Activated naive CD8-positive, alpha-beta T cell treated with anti-CD3 and anti-CD28 coated beads, Interleukin-2, amount 10 ng/mL, durations not matched to agents 7 days and 5 days (primary cell): ENCODE measurements around the gene MAPKAPK2. TPM values are rescaled to one million over a fixed set of nuclear protein-coding genes. Genes with fewer than 3 reads are reported as not detected.

ENCODE experiments used
- ATAC-seq: fragments of 150-1000 bp; cut with Tn5 transposase; one replicate; pipeline ENCODE4 v1.10.0; 2021; ENCODE audit warnings: low read depth, moderate library complexity
- POLR2A ChIA-PET: fragments of 350-600 bp; sonication (Branson Sonifier 250); formaldehyde crosslinking; loops from one replicate; lab custom pipeline; 2021; ENCODE audit warnings: antibody characterized with exemption; lab: Charles Lee
- DNase-seq: peaks from one replicate; pipeline ENCODE4 v3.0.0; 2021
- H3K27ac Mint-ChIP-seq: one replicate; pipeline ENCODE4 v1.8.0; 2022; ENCODE audit warnings: mild to moderate bottlenecking, mixed read lengths
- H3K27me3 Mint-ChIP-seq: one replicate; pipeline ENCODE4 v1.8.0; 2022; ENCODE audit warnings: mild to moderate bottlenecking, moderate library complexity, mixed read lengths
- H3K36me3 Mint-ChIP-seq: one replicate; pipeline ENCODE4 v1.8.0; 2021; ENCODE audit warnings: mild to moderate bottlenecking, mixed read lengths
- H3K4me1 Mint-ChIP-seq: one replicate; pipeline ENCODE4 v1.8.0; 2021; ENCODE audit warnings: mixed read lengths
- H3K4me3 Mint-ChIP-seq: one replicate; pipeline ENCODE4 v1.8.0; 2022; ENCODE audit warnings: mild to moderate bottlenecking, moderate library complexity, mixed read lengths
- H3K9me3 Mint-ChIP-seq: one replicate; pipeline ENCODE4 v1.8.0; 2021; ENCODE audit warnings: mixed read lengths
- total RNA-seq, 2 experiments: library from RNA; stranded (reverse); gene quantifications; one replicate each; pipeline ENCODE4 v1.2.3, GENCODE V29; 2021

MAPKAPK2 gene
- total RNA-seq, 2 experiments from 2014 or later = 72.6 to 74.9 TPM

DNA sequence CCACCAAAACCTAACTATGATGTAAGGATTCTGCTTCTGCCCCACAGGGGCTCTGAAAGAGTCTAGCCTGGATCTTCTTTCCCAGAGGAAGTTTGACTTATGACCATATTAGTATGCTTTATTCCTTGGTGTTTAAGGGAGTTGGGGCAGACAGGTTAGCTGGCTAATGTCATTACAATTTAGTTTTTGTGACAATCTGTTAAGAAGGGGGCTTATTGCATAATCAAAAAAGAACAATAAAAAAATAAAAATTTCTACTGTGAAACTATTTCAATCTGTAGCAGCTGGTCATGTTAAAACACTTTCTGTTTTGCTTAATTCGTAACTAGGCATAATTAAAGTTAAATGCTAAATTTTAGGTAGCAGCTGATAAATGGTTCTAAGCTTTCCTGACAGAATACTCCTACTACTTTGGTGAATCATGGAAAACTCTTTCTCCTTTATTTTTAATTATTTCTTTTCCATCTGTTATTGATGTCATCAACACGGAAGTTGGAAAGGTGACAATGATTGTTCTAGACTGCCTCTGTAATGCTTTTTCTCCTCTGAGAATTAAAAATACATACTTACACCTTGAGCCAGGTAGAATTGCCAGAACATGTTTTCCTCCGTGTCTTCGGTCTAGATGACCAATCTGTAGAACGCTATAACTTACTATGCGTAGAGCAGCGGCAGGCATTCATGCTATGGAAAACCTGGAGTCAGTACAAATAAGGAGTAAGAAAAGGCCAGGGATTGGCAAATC lies 30.8 kb upstream of the MAPKAPK2 start:
- POLR2A ChIA-PET = interaction anchor here (0.7 kb wide), 1 partner anchor 19 kb away, joined by 3 read pairs; no protein-coding TSS in a partner anchor

DNA sequence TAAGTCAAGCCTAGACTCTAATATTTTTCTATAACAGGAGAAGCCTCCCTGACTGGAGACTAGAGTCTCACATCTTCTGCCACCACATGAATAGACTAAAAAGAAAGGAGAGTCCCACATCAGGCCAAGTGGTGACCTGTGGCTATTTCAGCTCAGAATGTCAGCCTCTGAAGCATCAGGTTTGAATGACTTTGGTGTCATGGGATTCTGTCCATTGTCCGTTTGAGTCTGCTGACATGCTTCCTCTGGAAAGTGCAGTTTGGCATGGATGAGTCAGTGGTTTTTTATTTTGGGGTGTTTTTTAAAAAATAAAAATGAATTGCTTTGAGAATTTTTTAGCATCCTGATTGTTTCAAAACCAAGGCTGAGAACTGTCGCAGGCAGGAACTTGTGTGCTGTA lies 29.9 kb upstream of the MAPKAPK2 start:
- Mint-ChIP-seq H3K4me3 (no peak overlapping the region), H3K36me3 (peaks cover 7% of the 10 kb centered on the region), H3K9me3 (no peaks in the 10 kb centered on the region), H3K4me1 (peaks cover 9% of the 10 kb centered on the region), H3K27ac (no peak overlapping the region), H3K27me3 (peaks cover 21% of the 10 kb centered on the region)
- DNase-seq (no peak), ATAC-seq (no peak)
- POLR2A ChIA-PET = no interaction called here

More for the DNA sequence above, 30.8 kb upstream of the MAPKAPK2 start:
- Mint-ChIP-seq H3K4me3 (no peak overlapping the region), H3K9me3 (no peaks in the 10 kb centered on the region), H3K4me1 (peaks cover 9% of the 10 kb centered on the region), H3K27ac (no peak overlapping the region), H3K27me3 (peaks cover 18% of the 10 kb centered on the region), H3K36me3 (peaks cover 8% of the 10 kb centered on the region)
- no peak for DNase-seq
- no peak for ATAC-seq

- Mint-ChIP-seq H3K36me3 (peaks cover 6% of the 10 kb centered on the region), H3K9me3 (no peaks in the 10 kb centered on the region), H3K4me3 (no peak overlapping the region), H3K27ac (no peak overlapping the region), H3K4me1 (peaks cover 9% of the 10 kb centered on the region), H3K27me3 (peaks cover 21% of the 10 kb centered on the region)
- POLR2A ChIA-PET = no interaction called here
- ATAC-seq (no peak), DNase-seq (no peak)
Observed at GRCh38 chr1:206655471-206655882, 29.2 kb upstream of the MAPKAPK2 start.

DNA sequence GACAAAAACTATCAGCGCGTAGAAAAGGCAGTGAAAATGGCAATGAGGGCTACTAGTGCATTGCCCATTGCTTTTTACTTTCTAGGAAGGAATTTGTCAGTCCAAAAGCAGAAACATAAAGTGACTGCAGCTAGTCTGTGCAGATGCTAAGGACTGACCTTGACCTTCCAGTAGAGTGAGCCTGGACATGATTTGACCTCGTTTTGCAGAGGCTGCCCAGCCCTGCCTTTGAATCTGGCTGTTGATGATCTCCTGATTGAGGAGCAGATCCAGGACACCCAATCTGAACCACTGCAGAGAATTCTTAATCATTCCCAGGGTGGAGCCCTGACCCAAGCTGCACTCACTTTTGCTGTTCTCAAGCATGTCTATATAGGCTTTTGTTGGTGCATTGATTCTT lies 27.8 kb upstream of the MAPKAPK2 start:
- H3K36me3 Mint-ChIP-seq = no peaks in the 10 kb centered on the region

DNA sequence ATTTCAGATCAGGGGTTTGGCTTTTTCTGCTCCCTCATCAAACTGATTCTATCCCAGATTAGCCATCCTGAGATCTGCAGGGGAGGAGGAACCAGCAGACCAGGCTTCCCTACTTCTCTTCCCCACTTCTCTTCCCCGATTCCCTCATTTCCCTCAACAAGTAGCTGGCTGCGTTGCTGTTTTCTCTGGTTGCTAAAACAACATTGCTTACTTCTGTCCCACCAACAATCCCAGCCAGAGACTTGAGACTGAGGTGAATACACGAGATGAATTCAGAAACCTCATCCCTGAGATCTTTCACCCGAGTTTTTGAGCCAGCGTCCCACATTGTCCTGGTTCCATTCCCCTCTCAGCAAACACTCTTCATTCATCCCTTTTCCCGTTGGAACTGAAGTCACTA lies 27.0 kb upstream of the MAPKAPK2 start:
- DNase-seq = no peak
- Mint-ChIP-seq H3K27me3 (peaks cover 19% of the 10 kb centered on the region), H3K27ac (no peak overlapping the region), H3K9me3 (no peaks in the 10 kb centered on the region), H3K36me3 (no peaks in the 10 kb centered on the region), H3K4me3 (no peak overlapping the region), H3K4me1 (peaks cover 12% of the 10 kb centered on the region)
- POLR2A ChIA-PET = interaction anchor here (0.9 to 1.3 kb wide), 2 partner anchors 22 to 48 kb away, joined by 3 to 4 read pairs; partner anchors contain the start of gene DYRK3
- no peak for ATAC-seq

More for the DNA sequence above, 27.8 kb upstream of the MAPKAPK2 start:
- POLR2A ChIA-PET = interaction anchor here (0.7 to 1.3 kb wide), 2 partner anchors 47 to 253 kb away, joined by 3 to 4 read pairs; no protein-coding TSS in a partner anchor
- no peak overlapping the region for H3K27ac Mint-ChIP-seq
- H3K4me1 Mint-ChIP-seq = peaks cover 9% of the 10 kb centered on the region
- H3K4me3 Mint-ChIP-seq = no peak overlapping the region
- ATAC-seq = no peak
- H3K27me3 Mint-ChIP-seq = peaks cover 19% of the 10 kb centered on the region
- no peaks in the 10 kb centered on the region for H3K9me3 Mint-ChIP-seq
- DNase-seq = no peak

GRCh38 chr1:206658264-206658980 lies 26.3 kb upstream of the MAPKAPK2 start:
- H3K9me3 Mint-ChIP-seq = no peaks in the 10 kb centered on the region
- H3K4me3 Mint-ChIP-seq = peak overlapping the region; percentile 54
- peaks cover 14% of the 10 kb centered on the region for H3K4me1 Mint-ChIP-seq
- no peaks in the 10 kb centered on the region for H3K36me3 Mint-ChIP-seq
- peaks cover 21% of the 10 kb centered on the region for H3K27me3 Mint-ChIP-seq
- POLR2A ChIA-PET = interaction anchor here (0.9 to 1.3 kb wide), 2 partner anchors 23 to 49 kb away, joined by 3 to 4 read pairs; partner anchors contain the start of gene DYRK3
- H3K27ac Mint-ChIP-seq = no peak overlapping the region
- peak; percentile 72 for DNase-seq
- peak; percentile 80 for ATAC-seq

- DNase-seq (no peak), ATAC-seq (no peak)
- peak overlapping the region; percentile 43 for H3K4me3 Mint-ChIP-seq
- POLR2A ChIA-PET = no interaction called here
- H3K4me1 Mint-ChIP-seq = peaks cover 16% of the 10 kb centered on the region
- no peaks in the 10 kb centered on the region for H3K36me3 Mint-ChIP-seq
- no peak overlapping the region for H3K27ac Mint-ChIP-seq
- H3K27me3 Mint-ChIP-seq = peaks cover 25% of the 10 kb centered on the region
- H3K9me3 Mint-ChIP-seq = no peaks in the 10 kb centered on the region
Observed at GRCh38 chr1:206658981-206659273, 25.8 kb upstream of the MAPKAPK2 start.

DNA sequence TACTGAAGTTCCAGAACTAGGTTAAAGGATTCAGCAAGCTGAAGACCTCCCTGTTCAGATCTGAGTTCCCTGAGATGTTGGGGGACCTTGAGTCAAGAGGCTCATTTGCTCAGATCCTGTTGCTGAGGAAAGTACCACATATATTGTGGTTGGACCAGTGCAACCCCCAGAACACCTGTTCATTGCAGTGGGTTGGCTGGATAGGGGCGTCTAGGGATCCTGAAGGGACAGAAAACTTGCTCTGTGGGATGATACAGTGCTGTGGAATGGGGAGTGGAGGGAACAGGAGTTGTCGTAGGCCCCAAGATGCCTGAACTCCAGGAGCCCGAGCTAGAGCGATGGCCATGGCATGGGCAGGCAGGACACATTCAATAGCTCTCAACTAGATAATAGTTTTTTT lies 24.6 kb upstream of the MAPKAPK2 start:
- Mint-ChIP-seq H3K9me3 (no peaks in the 10 kb centered on the region), H3K27ac (no peak overlapping the region), H3K36me3 (no peaks in the 10 kb centered on the region), H3K4me3 (no peak overlapping the region), H3K27me3 (peaks cover 28% of the 10 kb centered on the region), H3K4me1 (peaks cover 18% of the 10 kb centered on the region)
- ATAC-seq (no peak), DNase-seq (no peak)
- POLR2A ChIA-PET = no interaction called here

DNA sequence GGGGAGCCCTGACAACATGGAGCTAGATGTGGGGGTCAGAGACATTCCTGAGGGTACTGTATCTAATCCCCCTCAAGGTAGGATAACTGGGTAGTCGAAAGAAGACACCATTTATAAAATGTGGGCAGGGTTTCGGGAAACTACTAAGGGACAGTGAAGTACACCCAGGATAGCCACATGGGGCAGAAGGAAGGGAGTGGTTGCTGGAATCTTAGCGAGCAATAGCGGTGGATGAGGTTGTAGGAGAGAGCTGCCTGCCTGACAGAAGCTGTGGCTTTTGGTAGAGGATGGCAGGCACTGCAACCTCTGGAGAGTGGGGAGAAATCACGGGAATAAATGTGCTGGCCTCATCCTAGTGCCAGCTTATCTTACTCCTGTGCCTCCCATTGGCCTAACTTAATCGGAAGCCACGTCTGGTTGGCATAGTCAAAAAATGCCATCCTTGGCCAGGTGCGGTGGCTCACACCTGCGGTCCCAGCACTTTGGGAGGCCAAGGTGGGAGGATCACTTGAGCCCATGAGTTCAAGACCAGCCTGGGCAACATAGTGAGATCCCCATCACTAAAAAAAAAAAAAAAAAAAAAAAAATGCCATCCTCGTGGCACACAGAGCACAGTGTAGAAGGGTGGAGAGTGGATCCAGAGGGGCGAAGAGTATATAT lies 23.4 kb upstream of the MAPKAPK2 start:
- DNase-seq (no peak), ATAC-seq (no peak)
- Mint-ChIP-seq H3K36me3 (no peaks in the 10 kb centered on the region), H3K4me1 (peaks cover 18% of the 10 kb centered on the region), H3K9me3 (no peaks in the 10 kb centered on the region), H3K27ac (no peak overlapping the region), H3K27me3 (peaks cover 37% of the 10 kb centered on the region), H3K4me3 (no peak overlapping the region)
- POLR2A ChIA-PET = no interaction called here

DNA sequence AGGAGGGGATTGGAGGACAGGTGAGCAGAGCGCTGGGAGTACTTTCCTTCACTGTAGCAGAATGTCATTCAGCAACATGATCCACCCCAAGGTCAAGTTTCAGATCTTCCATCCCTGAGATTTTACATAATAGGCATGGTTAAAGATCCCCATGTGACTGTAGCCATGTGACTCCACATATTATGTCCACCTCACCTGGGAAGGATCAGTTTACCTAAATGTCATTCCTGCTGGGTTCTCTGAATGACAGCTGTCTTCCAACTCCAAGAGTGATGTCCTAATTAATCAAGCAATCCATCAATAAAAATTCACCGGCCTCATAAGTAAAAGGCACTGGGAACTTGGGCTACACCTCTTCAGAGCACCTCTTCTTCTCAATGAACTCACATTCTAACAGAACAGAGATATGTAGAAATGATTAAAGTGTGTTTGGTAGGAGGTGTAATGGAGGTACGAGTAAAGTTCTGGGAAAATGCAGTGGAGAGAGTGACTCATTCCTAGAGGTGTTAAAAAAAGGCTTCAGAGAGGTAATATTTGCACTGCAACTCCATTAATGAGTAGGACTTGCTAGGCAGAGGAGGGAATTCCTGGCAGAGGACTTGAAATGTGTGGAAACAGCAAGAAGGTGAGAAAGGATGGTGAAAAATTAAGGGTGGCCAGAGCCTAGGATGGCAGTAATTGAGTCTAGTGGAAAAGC lies 22.2 kb upstream of the MAPKAPK2 start:
- H3K27me3 Mint-ChIP-seq = peaks cover 34% of the 10 kb centered on the region
- H3K9me3 Mint-ChIP-seq = no peaks in the 10 kb centered on the region
- peaks cover 18% of the 10 kb centered on the region for H3K4me1 Mint-ChIP-seq
- POLR2A ChIA-PET = interaction anchor here (1.2 to 2.0 kb wide), 2 partner anchors 27 to 106 kb away, joined by 4 to 9 read pairs; partner anchors contain the start of gene DYRK3
- H3K36me3 Mint-ChIP-seq = no peaks in the 10 kb centered on the region
- no peak overlapping the region for H3K27ac Mint-ChIP-seq
- DNase-seq (no peak), ATAC-seq (no peak)
- no peak overlapping the region for H3K4me3 Mint-ChIP-seq

- H3K4me1 Mint-ChIP-seq = peaks cover 20% of the 10 kb centered on the region
- no peak overlapping the region for H3K4me3 Mint-ChIP-seq
- H3K27me3 Mint-ChIP-seq = peaks cover 31% of the 10 kb centered on the region
- H3K27ac Mint-ChIP-seq = no peak overlapping the region
- ATAC-seq (no peak), DNase-seq (no peak)
- no peaks in the 10 kb centered on the region for H3K9me3 Mint-ChIP-seq
- POLR2A ChIA-PET = interaction anchor here (0.6 to 2.0 kb wide), 5 partner anchors 28 to 107 kb away, joined by 3 to 9 read pairs (median 4); partner anchors contain the start of gene DYRK3
- no peaks in the 10 kb centered on the region for H3K36me3 Mint-ChIP-seq
Observed at GRCh38 chr1:206663362-206663761, 21.3 kb upstream of the MAPKAPK2 start.

DNA sequence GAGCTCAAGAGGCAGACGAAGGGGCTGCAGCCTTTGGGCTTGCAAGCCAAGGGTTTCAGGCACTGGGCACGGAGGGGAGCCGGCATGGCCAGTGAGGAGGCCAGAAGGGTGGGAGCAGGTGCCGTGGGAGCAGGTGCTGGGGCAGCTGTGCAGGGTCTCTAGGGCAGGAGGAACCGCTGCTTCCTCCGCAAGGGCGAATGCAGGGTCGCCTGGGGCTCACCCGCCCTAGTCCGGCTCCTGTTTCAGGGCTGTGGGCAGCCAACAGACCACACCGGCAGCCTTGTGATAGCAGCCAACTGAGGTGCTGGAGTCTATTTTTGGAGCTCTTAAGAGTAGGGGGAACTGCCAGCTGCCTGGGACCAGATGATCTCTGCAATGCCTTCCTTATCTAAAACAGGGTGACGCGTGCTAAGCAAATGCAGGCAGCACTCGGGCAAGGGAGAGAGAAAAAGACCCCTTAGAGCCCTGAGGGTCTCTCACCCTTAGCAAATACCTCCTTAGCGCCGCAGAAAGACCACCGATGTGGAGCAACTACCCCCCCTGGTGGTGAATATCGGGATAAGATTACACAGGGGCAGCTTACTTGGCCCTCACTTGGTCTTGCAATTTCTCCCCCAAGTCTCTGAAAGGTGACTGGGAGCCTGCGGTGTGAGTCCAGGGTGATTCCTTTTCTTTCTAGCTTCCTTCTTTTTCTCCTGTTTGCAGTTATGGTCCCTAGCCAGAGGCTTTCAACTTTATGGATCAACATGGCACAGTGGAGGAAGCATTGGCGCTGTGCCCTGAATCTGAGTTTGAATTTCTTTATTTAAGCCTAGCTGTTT lies 20.7 kb upstream of the MAPKAPK2 start:
- Mint-ChIP-seq H3K9me3 (no peaks in the 10 kb centered on the region), H3K4me1 (peaks cover 19% of the 10 kb centered on the region), H3K27me3 (peaks cover 32% of the 10 kb centered on the region), H3K4me3 (peak overlapping the region; percentile 53), H3K27ac (no peak overlapping the region), H3K36me3 (no peaks in the 10 kb centered on the region)
- POLR2A ChIA-PET = interaction anchor here (0.5 to 2.0 kb wide), 6 partner anchors 29 to 157 kb away, joined by 3 to 9 read pairs (median 5); partner anchors contain the start of genes DYRK3 and RASSF5
- DNase-seq (peak; percentile 62), ATAC-seq (peak; percentile 79)
